22Rv1 (cell line): Measurements from ENCODE around the gene ARHGEF40.

Experiments
- H3K27ac ChIP-seq: fragments of 450-650 bp; 2 replicates; pipeline ENCODE4 v1.5.1; 2017
- ZFX ChIP-seq: fragments of 450-650 bp; IDR thresholded peaks from 2 replicates; pipeline ENCODE4 v1.6.1; 2017; ENCODE audit warnings: antibody characterized with exemption, borderline replicate concordance
- TF ChIP-seq, protein P1 (sequence below): fragments of 450-650 bp; IDR thresholded peaks from 2 replicates; pipeline ENCODE4 v1.5.1; 2017; ENCODE audit warnings: mild to moderate bottlenecking

ARHGEF40 gene

DNA sequence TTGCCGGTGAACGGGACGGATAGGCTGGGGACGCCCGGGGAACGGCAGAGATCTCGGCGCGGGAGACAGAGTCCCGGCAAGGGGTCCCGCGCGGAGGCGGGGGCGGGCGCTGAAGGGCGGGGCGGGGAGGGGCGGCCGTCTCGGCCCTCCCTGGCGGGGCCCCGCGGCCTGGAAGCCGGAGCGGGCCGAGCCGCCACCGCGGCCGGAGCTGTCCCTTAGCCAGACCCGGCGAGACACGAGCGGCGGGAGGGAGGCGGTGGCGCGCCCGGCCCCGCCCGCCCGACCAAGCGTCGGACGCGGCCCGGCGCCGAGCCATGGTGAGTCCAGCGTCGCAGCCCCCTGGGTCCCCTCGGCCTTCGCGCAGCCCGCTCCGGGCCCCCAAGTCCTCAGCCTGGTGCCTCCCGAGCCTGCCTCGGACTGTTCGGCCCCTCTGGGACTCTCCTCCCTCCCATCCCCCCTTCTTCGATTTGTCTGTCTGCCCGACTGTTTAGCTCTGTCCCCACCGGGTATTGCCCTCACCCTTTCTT, at the start of gene ARHGEF40:
TSS of gene ARHGEF40 (plus strand) at position 222 of the 527 bp plus-strand sequence. CDS start at position 315, 93 bp downstream.
- H3K27ac ChIP-seq, result no peak within 1 kb of the TSS
- TF ChIP-seq, protein P1, sequence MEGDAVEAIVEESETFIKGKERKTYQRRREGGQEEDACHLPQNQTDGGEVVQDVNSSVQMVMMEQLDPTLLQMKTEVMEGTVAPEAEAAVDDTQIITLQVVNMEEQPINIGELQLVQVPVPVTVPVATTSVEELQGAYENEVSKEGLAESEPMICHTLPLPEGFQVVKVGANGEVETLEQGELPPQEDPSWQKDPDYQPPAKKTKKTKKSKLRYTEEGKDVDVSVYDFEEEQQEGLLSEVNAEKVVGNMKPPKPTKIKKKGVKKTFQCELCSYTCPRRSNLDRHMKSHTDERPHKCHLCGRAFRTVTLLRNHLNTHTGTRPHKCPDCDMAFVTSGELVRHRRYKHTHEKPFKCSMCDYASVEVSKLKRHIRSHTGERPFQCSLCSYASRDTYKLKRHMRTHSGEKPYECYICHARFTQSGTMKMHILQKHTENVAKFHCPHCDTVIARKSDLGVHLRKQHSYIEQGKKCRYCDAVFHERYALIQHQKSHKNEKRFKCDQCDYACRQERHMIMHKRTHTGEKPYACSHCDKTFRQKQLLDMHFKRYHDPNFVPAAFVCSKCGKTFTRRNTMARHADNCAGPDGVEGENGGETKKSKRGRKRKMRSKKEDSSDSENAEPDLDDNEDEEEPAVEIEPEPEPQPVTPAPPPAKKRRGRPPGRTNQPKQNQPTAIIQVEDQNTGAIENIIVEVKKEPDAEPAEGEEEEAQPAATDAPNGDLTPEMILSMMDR, result no peak
- no peak for TF ChIP-seq ZFX

DNA sequence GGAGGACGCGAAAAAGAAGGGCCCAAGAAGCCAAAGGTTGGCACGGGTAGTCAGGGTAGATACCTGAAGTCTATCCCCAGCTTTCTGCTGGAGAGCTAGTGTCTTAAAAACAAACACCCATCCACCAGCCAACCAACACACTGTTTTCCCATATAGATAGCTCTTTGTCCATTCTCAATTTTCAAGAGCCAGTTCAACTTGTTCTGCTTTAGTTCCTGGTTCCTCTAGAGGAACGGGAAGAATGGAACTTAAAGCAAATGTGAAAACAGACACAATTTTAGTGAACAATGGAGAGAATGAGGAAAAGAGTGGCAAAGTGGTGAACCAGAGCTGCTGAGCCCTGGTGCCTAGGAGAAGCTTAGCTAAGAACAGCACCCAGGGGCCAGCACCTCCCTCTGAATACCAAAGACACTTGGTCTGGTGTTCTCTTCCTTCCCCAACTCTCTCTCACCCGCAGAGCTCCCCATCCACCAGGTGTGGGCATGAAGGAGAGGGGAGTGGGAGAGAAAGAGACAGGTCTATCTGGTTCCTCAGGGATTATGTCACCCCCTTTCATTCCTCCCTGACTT, 49.0 kb upstream of the ARHGEF40 start:
- no peak for TF ChIP-seq ZFX
- TF ChIP-seq, protein P1, result no peak
- no peak overlapping the region for H3K27ac ChIP-seq

DNA sequence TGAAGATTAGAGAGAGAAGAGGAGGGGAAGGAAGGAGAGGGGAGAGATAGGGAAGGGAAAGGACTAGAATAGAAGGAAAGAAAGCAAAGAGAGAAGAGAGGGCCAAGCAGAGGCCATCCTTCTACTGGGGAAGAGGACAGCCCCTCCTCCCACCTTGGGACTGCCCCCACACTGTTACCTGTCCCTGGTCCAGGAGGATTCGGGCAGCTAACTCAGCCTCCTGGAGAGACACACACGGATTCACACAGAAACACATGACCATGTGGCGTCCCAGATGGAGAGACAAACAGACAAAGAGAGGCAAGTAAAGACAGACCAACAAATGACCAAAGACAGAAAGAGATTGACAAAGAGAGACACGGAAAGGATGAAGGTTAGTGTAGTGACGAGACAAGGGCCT, 47.4 kb upstream of the ARHGEF40 start:
- H3K27ac ChIP-seq, result no peak overlapping the region
- TF ChIP-seq ZFX, result no peak
- TF ChIP-seq, protein P1, result no peak

DNA sequence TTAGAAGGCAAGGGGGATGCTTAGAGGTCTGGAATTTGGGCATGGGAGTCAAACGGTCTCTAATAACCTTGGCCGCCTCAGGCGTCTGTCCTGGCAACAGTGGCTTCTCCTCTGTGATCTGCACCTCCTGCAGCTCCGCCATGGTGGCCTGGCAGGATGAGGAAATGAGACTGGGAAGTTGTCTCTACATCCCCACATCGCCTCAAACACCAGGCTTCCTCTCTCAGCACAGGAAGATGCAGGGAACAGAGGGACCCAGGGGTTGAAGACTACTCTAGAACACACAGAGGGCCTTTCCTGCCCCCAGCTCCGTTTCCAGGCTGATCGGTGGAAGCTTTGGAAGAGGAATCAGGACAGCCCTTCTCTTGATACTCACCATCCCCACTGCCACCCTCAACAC, 46.9 kb upstream of the ARHGEF40 start:
- TF ChIP-seq, protein P1, result no peak
- no peak for TF ChIP-seq ZFX
- H3K27ac ChIP-seq, result no peak overlapping the region

DNA sequence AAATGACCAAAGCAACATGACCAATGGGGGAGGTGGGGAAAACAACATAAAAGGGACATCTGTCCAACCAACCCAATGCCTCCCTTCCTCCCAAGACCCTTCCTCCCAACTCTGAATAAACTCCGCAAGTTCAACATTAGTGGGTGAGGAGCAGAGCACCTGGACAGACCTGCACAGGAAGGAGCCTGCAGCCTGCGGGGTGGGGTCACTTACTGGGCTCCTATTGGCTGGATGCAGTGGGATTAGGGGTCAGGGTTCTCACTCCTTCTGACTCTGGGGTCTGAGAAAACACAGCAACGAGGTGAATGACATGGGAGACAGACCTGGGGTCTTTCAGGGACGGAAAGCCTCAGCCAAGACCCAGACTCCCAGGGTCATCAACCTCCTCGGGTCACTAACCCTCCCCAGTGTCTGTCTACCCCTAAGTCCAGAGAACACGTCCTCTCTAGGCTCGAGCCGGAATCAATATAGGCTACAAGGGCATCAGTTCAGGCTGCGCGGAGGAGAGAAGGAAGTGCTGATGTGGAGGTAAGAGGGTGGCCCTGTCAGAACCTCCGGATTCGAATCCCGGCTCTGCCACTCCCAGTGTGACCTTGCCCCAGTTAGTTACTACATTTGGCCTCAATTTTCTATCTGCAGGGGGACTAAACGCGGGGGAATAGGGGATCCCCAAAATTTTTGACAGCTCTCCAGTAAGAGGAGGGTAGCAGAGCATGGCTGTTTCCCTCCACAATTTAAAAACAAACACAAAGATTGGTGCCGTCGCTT, 46.1 kb upstream of the ARHGEF40 start:
- TF ChIP-seq, protein P1, result no peak
- TF ChIP-seq ZFX, result no peak
- H3K27ac ChIP-seq, result 0 out of 2 replicates have a peak overlapping the region, but pooled peaks have one; percentile 34

DNA sequence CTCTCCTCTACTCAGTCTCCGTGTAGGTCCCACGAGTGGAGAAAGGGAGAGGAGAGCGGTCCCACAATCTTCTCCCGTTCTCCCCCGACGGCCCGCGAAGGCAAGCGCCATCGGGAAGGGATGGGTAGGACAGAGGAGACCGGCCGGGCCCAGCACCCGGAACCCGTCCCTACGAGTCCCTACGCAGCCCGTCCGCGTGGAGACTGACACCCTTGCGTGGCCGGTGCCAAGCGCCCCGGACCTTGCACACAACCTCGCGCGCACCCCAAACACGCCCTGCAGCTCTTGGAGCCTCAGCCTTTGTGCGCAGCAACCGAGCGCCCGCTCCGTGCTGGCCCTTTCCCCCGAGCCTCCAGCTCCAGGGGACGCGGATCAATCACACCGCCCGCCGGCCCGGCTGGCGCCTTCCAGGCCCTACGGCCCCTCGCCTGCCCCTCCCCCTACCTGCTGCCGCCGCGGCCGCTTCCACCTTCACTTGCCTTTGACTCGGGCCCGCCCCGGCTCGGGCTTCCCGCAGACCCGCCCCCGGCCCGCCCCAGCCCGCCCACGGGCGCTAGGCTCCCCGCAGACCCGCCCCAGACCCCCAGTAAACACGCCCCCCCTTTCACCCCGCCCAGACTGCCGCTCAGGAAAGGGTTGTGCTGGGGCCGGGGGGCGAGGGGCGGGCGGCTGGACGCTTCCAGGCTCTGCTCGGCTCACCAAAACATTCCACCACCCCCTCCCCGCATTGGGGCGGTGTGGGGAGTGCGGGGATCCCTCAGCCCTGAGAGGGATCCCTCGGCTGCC, 45.3 kb upstream of the ARHGEF40 start, which contains the start of gene NDRG2:
TSS of gene NDRG2 (minus strand) at position 477 of the 786 bp plus-strand sequence. CDS start 1,746 bp downstream, outside the sequence.
- TF ChIP-seq, protein P1, result no peak
- no peak for TF ChIP-seq ZFX
- H3K27ac ChIP-seq, result 0 out of 2 replicates have a peak within 1 kb of the TSS, but pooled peaks have one; percentile 34
